Liver (tissue), 2 donors: ENCODE measurements around the gene IKZF1.

Experiments
- TF ChIP-seq, protein P1 (sequence below): fragments of 150-350 bp; IDR thresholded peaks from 2 replicates; pipeline ENCODE4 v1.5.1; 2017; ENCODE audit warnings: improper control_type of control experiment, low read depth, low read length; ENCODE audit not compliant: missing input control
- TF ChIP-seq, protein P2 (sequence below): IDR thresholded peaks from 2 replicates; pipeline ENCODE4 v1.6.1; 2016; ENCODE audit warnings: antibody characterized with exemption, mild to moderate bottlenecking
- donor health status: healthy.

DNA sequence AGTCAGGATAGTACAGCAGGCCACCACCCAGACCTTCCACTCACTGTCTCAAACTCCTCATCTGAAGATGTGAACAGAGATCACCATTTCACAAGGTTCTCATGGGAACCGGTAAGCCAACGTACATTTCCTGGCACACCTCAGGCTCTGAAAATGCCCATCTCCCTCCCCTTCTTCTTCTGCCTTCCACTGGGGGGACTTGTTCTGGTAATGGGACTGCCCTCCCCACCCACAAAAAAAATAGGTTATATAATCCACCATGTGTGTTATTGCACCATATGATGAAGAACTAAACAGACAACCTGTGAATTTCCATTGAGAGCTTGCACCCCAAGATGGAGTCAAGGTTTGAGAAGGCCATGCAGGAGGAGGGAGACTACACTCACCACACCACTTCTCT lies 42.1 kb upstream of the IKZF1 start:
- TF ChIP-seq, protein P1, sequence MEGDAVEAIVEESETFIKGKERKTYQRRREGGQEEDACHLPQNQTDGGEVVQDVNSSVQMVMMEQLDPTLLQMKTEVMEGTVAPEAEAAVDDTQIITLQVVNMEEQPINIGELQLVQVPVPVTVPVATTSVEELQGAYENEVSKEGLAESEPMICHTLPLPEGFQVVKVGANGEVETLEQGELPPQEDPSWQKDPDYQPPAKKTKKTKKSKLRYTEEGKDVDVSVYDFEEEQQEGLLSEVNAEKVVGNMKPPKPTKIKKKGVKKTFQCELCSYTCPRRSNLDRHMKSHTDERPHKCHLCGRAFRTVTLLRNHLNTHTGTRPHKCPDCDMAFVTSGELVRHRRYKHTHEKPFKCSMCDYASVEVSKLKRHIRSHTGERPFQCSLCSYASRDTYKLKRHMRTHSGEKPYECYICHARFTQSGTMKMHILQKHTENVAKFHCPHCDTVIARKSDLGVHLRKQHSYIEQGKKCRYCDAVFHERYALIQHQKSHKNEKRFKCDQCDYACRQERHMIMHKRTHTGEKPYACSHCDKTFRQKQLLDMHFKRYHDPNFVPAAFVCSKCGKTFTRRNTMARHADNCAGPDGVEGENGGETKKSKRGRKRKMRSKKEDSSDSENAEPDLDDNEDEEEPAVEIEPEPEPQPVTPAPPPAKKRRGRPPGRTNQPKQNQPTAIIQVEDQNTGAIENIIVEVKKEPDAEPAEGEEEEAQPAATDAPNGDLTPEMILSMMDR, result no peak
- TF ChIP-seq, protein P2, sequence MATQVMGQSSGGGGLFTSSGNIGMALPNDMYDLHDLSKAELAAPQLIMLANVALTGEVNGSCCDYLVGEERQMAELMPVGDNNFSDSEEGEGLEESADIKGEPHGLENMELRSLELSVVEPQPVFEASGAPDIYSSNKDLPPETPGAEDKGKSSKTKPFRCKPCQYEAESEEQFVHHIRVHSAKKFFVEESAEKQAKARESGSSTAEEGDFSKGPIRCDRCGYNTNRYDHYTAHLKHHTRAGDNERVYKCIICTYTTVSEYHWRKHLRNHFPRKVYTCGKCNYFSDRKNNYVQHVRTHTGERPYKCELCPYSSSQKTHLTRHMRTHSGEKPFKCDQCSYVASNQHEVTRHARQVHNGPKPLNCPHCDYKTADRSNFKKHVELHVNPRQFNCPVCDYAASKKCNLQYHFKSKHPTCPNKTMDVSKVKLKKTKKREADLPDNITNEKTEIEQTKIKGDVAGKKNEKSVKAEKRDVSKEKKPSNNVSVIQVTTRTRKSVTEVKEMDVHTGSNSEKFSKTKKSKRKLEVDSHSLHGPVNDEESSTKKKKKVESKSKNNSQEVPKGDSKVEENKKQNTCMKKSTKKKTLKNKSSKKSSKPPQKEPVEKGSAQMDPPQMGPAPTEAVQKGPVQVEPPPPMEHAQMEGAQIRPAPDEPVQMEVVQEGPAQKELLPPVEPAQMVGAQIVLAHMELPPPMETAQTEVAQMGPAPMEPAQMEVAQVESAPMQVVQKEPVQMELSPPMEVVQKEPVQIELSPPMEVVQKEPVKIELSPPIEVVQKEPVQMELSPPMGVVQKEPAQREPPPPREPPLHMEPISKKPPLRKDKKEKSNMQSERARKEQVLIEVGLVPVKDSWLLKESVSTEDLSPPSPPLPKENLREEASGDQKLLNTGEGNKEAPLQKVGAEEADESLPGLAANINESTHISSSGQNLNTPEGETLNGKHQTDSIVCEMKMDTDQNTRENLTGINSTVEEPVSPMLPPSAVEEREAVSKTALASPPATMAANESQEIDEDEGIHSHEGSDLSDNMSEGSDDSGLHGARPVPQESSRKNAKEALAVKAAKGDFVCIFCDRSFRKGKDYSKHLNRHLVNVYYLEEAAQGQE, result no peak
